T-helper 1 cell (primary cell): ENCODE measurements around the gene CFAP69.
"Not testable (repeated sequence)": the region's sequence is repeated elsewhere in the genome, so short reads cannot be mapped to it uniquely, and the experiment has no call there.

Source experiments
- DNase-seq, 5 donors: peaks; one replicate each; pipeline ENCODE4 v3.0.0-alpha.2; 2012 to 2020

Gene CFAP69

DNA sequence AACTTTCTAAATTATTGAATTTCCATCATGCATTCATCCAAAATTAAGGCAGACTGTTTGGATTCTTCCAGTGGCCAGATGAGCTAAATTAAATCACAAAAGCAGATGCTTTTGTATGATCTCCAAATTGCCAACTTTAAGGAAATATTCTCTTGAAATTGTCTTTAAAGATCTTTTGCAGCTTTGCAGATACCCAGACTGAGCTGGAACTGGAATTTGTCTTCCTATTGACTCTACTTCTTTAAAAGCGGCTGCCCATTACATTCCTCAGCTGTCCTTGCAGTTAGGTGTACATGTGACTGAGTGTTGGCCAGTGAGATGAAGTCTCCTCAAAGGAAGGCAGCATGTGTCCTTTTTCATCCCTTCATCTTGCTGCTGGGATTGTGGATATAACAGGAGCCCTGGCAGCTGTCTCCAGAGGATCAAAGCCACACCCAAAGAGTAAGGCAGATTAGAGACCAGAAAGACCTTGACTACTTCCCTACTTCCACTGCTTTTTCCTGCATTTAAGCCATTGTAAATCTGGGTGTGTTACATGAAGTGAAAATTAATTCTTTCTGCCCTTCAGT is 8.2 kb upstream of the CFAP69 start:
- no peak for DNase-seq

DNA sequence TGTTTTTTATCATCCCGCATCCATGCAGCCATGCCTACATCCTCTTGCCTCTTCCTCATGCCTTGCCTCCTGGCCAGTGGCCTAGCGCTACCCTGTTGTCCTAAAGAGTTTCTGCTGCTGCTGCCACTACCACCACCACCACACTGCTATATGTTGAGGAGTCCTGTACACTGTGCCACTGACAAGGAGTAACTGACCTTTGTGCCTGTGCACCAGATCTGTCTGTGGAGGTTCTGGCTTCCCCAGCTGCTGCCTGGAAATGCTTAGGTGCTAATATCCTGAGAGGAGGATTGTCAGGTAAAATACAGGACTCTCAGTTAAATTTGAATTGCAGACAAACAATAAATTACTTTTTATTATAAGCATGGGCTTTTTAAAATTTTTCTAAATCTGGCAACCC is 7.0 kb upstream of the CFAP69 start:
- DNase-seq, result no peak

DNA sequence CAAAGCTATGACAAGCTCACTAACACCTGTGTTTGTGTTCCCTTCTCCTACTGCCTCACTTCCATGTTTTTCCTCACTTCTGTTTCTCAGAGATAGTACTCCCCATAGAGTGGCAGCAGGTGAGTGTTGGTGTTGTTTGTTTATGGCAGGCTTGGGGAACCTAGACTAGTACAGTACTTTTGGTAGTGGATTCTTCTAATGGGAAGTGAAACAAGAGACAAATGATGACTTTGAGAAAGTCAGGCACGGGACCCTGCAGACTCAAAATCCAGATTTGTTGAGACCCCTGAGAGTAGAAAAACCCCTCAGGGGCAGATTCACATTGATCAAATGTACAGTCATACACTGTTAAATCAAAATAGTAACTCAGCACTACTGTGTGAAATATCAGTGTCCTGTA is 6.4 kb upstream of the CFAP69 start:
- no peak for DNase-seq

GRCh38 chr7:90239050-90239449 is 5.9 kb upstream of the CFAP69 start:
- DNase-seq, result no peak

DNA sequence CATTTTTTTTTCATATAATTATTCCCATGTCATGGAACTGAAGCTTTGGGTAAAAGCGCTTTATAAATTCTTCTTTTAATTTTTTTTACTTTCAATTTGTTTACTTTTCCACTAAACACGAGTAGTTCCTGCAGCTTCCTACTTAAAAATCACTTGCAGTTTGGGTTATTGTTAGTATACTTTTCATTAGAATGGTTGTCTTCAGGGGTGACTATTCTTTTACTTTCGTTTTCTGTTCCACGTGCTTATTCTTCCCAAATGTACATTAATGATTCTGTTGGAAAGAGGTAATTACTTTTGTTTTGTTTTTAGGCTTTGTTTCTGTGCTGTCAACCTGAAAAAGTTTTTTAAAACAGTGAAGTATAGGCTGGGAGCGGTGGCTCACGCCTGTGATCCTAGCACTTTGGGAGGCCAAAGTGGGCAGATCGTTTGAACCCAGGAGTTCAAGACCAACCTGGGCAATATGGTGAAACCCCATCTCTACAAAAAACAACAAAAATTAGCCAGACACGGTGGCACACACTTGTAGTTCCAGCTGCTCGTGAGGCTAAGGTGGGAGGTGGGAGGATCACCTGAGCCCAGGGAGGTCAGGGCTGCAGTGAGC is 5.2 kb upstream of the CFAP69 start:
- no peak for DNase-seq

GRCh38 chr7:90242369-90243168 is 2.4 kb upstream of the CFAP69 start:
- no peak for DNase-seq

DNA sequence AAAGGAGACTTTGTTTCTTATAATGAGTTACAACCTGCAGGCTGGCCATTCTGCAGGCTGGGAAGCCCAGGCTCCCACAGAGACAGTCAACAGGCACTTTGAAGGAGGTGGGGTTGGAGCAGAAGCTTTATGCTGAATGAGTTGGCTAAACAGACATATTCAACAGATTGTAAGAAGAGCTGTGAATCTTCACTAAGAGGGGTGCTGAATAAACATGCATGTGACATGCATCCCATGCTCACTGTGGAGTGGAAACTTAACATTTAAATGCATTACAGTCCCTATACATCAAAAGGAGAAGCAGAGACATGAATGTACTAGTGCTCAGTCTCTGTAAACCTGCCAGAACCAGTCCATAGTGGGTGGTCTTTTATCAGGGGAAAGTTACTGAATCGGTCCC is 1.4 kb upstream of the CFAP69 start:
- DNase-seq, result no peak

- DNase-seq, result no peak
Observed at GRCh38 chr7:90244565-90244908, 437 bp upstream of the CFAP69 start.

DNA sequence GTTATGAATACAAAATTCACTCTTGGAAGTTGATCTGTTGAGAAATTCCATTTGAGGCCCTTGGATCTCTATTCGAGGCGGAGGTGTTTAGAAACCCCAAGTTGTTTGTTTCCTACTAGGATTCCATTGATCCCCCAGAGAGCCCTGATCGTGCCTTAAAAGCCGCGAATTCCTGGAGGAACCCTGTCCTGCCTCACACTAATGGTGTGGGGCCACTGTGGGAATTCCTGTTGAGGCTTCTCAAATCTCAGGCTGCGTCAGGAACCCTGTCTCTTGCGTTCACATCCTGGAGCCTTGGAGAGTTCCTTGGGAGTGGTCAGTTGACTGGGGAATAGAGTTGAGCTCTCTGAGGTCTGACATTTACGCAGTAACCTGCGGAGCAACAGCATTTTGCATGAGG is 1.2 kb downstream of the CFAP69 start:
- DNase-seq, result no peak

- no peak for DNase-seq
Observed at GRCh38 chr7:90248706-90249105, 3.7 kb downstream of the CFAP69 start.

- no peak for DNase-seq
Observed at GRCh38 chr7:90250601-90251303, 5.8 kb downstream of the CFAP69 start.

GRCh38 chr7:90251304-90251635 is 6.3 kb downstream of the CFAP69 start:
- no peak for DNase-seq

- not testable (repeated sequence) for DNase-seq
Observed at GRCh38 chr7:90256011-90256410, 11.0 kb downstream of the CFAP69 start.

DNA sequence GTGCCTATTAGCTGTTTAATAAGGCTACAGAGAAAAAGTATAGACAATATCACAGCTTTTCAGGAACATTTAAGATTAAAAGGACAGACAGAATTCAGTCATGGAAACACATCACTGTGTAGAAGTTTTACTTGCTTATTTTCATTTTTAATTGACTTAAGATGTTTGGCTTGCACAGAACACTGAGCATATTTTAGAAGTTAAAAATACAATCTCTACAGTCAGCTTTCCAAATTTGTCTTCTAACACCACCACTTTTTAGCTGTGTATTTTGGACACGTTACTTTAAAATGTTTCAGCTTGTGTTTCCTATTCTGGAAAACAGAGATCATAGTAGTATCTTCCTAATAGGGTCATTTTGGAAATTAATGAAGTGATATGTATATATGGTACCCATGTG is 11.8 kb downstream of the CFAP69 start:
- DNase-seq, result no peak

DNA sequence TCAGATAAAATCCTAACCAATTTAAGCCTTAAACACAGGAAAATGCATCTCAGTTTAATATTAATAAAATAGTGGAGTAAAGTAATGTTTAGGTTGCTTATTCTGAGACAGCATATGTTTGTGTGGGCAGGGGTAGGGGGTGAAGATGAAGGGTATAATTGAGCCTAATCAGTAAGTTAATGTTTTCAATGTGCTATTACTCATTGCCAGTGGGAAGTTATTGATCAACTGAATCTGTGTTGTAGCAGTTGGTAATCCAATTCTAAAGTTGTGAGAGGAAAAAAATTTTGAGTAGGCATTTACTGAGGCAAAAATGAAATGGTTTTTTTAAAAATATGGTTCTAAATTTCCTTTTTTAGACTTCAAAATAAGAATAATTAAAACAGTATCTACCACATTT is 16.5 kb downstream of the CFAP69 start:
- no peak for DNase-seq

DNA sequence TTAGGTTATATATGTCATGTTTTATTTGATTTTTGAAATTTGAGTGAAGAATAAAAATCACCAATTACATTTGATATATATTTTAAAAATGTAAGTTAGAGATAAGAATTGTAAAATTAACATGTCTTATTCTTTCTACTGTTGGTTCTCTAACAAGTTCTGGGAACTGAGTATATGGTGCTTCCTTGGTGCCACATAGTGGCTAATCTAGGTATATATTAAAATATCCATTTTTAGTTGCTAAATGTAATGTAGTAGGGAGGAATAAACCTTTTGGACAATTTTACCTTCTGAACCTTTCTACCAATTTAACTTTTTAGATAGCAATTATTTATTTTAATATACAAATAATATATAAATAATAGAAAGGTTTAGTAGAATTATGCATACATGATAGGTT is 17.5 kb downstream of the CFAP69 start:
- peak in 1 of 5 donors; percentile 4 for DNase-seq

- no peak for DNase-seq
Observed at GRCh38 chr7:90266808-90267207, 21.8 kb downstream of the CFAP69 start.

- DNase-seq, result no peak
Observed at GRCh38 chr7:90267263-90267858, 22.4 kb downstream of the CFAP69 start.

GRCh38 chr7:90269163-90269562 is 24.2 kb downstream of the CFAP69 start:
- no peak for DNase-seq

DNA sequence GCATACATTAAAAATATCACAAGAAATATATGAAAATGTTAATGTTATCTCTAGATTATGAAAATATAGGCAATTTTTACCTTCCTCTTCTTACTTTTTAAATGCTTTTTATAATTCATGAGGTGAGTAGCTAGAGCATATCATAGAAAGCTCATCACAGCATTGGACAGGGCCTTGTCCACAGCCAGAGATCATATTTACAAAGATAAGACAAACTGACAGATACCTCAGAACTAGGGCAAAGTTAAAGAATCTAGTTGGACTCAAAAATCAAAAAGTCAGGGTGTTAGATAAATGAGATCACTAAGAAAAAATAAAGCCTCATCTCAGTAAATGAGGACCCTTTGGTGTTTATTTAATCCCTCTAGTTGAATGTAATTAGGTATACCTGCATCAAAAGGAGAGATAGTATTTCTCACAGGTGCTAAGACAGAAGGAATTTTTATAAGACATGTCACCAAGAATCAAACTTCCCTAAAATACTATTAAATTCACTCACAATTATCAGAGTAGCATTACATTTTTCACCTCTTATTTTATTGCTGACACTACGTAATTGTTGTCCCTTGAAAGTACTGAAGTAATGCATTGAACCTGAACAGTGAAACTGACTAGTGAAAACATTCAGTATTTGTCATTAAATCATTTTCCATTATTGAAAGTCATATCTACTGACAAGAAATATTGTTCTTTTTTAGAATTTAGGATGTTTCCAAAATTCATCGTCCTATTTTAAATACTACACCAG is 25.6 kb downstream of the CFAP69 start:
- no peak for DNase-seq

DNA sequence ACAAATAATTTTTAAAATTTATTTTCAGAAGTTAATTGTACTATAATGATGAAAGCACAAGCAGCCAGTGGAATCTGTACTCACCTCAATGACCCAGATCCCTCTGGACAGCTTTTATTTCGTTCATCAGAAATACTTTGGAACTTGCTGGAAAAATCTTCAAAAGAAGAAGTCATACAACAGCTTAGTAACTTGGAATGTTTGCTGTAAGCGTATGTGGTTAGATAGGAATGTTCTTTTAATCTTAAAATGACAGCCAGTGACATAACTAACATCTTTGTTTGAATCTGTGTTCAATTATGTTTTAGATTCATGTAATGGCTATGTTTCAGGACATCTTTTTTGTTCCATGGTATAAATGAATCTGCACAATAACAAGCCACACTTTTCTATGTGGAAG is 26.8 kb downstream of the CFAP69 start:
- DNase-seq, result no peak

DNA sequence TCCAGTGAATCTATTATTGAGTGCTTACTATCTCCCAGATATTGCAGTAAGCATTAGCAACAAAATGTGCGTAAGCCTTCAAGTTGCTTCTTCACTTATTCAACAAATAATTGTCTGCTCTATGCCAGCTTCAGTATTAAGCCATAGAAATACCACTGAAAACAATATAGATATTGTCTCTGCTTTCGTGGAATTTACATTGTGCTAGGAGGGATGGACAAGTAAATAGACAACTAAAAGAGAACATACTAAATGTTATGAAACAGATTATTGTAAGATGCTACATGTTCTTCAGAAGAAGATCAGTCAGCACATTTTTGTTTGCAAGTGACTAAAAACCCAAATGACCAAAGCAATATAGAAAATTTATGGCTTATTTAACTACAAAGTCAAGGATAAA is 27.3 kb downstream of the CFAP69 start:
- DNase-seq, result no peak

DNA sequence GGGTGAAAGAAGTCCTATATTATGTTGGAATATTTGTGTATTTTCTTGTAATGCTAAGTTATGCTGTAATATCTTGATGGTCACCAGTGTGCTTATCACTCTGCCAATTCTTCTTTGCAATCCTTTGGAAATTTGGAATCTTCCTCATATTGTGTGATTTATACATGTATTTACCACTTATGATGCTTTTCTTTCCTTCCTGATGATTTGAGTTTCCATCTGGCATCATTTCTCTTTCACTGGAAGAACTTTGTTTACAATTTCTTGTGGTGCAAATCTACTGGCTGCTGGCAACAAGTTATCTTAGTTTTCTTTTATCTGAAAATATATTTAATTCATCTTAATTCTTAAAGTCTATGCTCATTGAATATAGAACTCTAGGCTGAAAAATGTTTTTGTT is 29.2 kb downstream of the CFAP69 start:
- DNase-seq, result no peak
